ENCODE results near the gene RPL7L1.

Gene RPL7L1

DNA sequence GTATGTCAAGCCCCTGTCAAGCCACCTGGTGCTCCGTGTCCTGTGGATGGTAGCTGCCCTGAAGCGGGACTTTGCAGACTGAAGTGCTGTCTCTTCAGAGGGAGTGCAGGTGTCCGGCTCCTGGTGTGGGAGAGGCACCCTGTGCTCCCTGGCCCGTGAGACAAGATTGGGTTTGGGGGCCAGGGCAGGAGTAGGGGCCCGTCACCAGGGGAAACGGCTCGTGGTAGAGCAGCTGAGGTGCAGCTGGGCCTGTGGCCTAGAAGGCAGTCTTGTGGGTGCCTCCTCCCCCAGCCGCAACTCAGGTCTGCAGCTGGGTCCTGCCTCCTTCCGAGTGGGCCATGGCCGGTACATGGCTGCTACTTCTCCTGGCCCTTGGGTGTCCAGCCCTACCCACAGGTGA lies 36.3 kb downstream of the RPL7L1 start, which contains the start of gene PTCRA:
Gene PTCRA (plus strand): TSS at position 322 of the 400 bp plus-strand sequence. CDS start 17 bp downstream, at position 339.
- DNase-seq (ENCODE audit: low read depth) = no peak
- TF ChIP-seq, protein P1, sequence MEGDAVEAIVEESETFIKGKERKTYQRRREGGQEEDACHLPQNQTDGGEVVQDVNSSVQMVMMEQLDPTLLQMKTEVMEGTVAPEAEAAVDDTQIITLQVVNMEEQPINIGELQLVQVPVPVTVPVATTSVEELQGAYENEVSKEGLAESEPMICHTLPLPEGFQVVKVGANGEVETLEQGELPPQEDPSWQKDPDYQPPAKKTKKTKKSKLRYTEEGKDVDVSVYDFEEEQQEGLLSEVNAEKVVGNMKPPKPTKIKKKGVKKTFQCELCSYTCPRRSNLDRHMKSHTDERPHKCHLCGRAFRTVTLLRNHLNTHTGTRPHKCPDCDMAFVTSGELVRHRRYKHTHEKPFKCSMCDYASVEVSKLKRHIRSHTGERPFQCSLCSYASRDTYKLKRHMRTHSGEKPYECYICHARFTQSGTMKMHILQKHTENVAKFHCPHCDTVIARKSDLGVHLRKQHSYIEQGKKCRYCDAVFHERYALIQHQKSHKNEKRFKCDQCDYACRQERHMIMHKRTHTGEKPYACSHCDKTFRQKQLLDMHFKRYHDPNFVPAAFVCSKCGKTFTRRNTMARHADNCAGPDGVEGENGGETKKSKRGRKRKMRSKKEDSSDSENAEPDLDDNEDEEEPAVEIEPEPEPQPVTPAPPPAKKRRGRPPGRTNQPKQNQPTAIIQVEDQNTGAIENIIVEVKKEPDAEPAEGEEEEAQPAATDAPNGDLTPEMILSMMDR (IDR thresholded peaks at IDR 0.05; ENCODE audit: control insufficient read depth, insufficient read depth, low read depth, low read length, missing control alignments) = no peak
- no peak within 1 kb of the TSS for H3K4me3 ChIP-seq (ENCODE audit: control insufficient read depth, low read depth, low read length)

DNA sequence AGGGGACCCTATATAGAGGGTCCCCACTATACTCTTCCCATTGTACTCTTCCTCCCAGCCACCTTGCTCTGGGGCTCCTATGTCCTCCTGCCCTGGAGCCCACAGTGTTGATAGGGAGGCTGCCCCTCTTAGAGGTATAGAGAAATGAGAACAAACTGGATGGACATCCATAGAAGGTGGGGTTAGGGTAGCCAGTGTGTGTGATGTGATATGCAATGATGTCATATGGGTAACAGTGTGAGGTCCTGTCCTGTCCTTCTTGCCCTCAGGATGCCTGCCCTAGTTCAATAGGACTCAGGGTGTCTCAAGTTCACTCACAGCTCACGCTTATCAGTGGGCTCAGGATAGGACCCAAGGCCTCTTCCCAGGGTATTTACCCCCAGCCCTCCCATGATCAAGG lies 36.9 kb downstream of the RPL7L1 start:
- no peak for DNase-seq (ENCODE audit: low read depth)
- TF ChIP-seq, protein P1 (IDR thresholded peaks at IDR 0.05; ENCODE audit: control insufficient read depth, insufficient read depth, low read depth, low read length, missing control alignments) = no peak
- no peak overlapping the region for H3K4me3 ChIP-seq (ENCODE audit: control insufficient read depth, low read depth, low read length)

DNA sequence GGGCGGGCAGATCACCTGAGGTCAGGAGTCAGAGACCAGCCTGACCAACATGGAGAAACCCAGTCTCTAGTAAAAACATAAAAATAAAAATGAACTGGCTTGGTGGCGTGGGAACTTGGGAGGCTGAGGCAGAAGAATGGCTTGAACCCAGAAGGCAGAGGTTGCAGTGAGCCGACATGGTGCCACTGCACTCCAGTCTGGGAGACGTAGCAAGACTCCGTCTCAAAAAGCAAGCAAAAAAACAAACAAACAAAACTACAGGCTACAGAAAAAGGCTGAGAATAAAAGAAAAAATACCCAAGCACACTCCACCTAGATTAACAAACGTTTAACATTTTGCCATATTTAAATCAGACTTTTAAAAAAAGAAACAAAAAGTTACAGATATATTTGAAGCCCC lies 42.4 kb downstream of the RPL7L1 start:
- TF ChIP-seq, protein P1 (IDR thresholded peaks at IDR 0.05; ENCODE audit: control insufficient read depth, insufficient read depth, low read depth, low read length, missing control alignments) = no peak

DNA sequence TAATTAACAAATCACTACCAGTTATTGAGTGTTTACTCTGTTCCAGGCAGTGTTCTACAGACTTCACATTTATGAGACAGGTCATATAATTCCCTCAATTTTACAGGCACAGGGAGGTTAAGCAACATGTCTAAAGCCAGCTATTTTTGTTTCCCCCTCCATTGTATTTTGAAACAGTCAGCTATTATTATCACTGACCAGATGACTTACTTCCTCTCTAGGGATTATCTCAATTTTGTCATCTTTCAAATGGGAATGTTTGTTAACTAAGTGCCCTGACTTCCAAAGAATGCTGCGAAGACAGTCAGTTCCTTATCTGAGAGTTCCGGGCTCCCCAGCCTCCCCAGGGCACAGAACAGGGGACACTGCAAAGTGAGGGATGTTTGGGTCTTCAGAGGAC lies 44.2 kb downstream of the RPL7L1 start:
- H3K4me3 ChIP-seq (ENCODE audit: control insufficient read depth, low read depth, low read length) = no peak overlapping the region
- TF ChIP-seq, protein P1 (IDR thresholded peaks at IDR 0.05; ENCODE audit: control insufficient read depth, insufficient read depth, low read depth, low read length, missing control alignments) = no peak
- DNase-seq (ENCODE audit: low read depth) = peak; percentile 38

More for the DNA sequence above, 42.4 kb downstream of the RPL7L1 start:
- no peak overlapping the region for H3K4me3 ChIP-seq (ENCODE audit: control insufficient read depth, low read depth, low read length)
- DNase-seq (ENCODE audit: low read depth) = no peak

DNA sequence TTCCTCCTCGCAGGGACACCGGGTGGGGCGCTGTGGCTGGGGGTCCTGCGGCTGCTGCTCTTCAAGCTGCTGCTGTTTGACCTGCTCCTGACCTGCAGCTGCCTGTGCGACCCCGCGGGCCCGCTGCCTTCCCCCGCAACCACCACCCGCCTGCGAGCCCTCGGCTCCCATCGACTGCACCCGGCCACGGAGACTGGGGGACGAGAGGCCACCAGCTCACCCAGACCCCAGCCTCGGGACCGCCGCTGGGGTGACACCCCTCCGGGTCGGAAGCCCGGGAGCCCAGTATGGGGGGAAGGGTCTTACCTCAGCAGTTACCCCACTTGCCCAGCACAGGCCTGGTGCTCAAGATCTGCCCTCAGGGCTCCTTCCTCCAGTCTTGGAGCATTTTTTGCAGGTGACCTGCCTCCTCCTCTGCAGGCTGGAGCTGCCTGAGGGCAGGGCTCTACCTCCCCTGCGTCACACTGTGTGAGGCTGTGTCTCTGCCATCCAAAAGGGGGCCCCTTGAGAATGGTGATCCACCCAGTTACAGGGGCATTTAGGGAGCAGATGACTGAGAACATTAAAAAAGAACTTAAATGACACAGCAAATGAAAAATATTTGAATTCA lies 45.9 kb downstream of the RPL7L1 start:
- TF ChIP-seq, protein P1 (IDR thresholded peaks at IDR 0.05; ENCODE audit: control insufficient read depth, insufficient read depth, low read depth, low read length, missing control alignments) = no peak
- no peak for DNase-seq (ENCODE audit: low read depth)
- no peak overlapping the region for H3K4me3 ChIP-seq (ENCODE audit: control insufficient read depth, low read depth, low read length)

GRCh38 chr6:42928986-42929820 lies 49.8 kb downstream of the RPL7L1 start, which contains the start of gene CNPY3:
TSS of gene CNPY3 (plus strand) at chr6:42929480. CDS start at chr6:42929571, 91 bp downstream.
- TF ChIP-seq, protein P1 (IDR thresholded peaks at IDR 0.05; ENCODE audit: control insufficient read depth, insufficient read depth, low read depth, low read length, missing control alignments) = no peak
- peak; percentile 81 for DNase-seq (ENCODE audit: low read depth)
- peak within 1 kb of the TSS; percentile 83 for H3K4me3 ChIP-seq (ENCODE audit: control insufficient read depth, low read depth, low read length)

Data from AG09309 (cell line).